HL-60 (cell line): ENCODE results near the gene TNIP1.

ENCODE experiments used
- DNase-seq, 2 experiments: peaks; one replicate each; pipeline ENCODE4 v3.0.0-alpha.2; 2010 to 2020; ENCODE audit warnings: low read depth in 1 of 2, low spot score in 1 of 2
- H3K27ac ChIP-seq: fragments of 250-450 bp; sonication (Bioruptor Pico); replicated peaks from 2 replicates; pipeline ENCODE4 v1.5.1; 2020; ENCODE audit warnings: mild to moderate bottlenecking, moderate library complexity
- H3K27me3 ChIP-seq: fragments of 250-450 bp; sonication (Bioruptor Pico); 2 replicates; pipeline ENCODE4 v1.5.1; 2021; ENCODE audit warnings: mild to moderate bottlenecking, moderate library complexity; ENCODE audit not compliant: insufficient read depth, poor library complexity, severe bottlenecking
- H3K4me3 ChIP-seq: replicated peaks from 2 replicates; pipeline ENCODE4 v1.5.1; 2011; ENCODE audit warnings: mild to moderate bottlenecking, control low read depth, low read length; ENCODE audit not compliant: insufficient read depth
- GABPA ChIP-seq: IDR thresholded peaks from 2 replicates; pipeline ENCODE4 v1.6.1; 2012; ENCODE audit warnings: low read depth
- POLR2AphosphoS5 ChIP-seq: IDR thresholded peaks from 2 replicates; pipeline ENCODE4 v1.6.1; 2012; ENCODE audit warnings: low read depth
- SPI1 ChIP-seq: IDR thresholded peaks from 2 replicates; pipeline ENCODE4 v1.6.1; 2012; ENCODE audit warnings: low read depth, mild to moderate bottlenecking, borderline replicate concordance
- TF ChIP-seq, protein P1 (sequence below): IDR thresholded peaks from 2 replicates; pipeline ENCODE4 v1.6.1; 2012; ENCODE audit warnings: low read depth; ENCODE audit not compliant: insufficient replicate concordance
- TF ChIP-seq, protein P2 (sequence below): IDR thresholded peaks from one replicate; pipeline ENCODE4 v1.5.1; 2011; ENCODE audit warnings: low read length, control low read depth, inconsistent platforms; ENCODE audit not compliant: insufficient read depth

Gene TNIP1

DNA sequence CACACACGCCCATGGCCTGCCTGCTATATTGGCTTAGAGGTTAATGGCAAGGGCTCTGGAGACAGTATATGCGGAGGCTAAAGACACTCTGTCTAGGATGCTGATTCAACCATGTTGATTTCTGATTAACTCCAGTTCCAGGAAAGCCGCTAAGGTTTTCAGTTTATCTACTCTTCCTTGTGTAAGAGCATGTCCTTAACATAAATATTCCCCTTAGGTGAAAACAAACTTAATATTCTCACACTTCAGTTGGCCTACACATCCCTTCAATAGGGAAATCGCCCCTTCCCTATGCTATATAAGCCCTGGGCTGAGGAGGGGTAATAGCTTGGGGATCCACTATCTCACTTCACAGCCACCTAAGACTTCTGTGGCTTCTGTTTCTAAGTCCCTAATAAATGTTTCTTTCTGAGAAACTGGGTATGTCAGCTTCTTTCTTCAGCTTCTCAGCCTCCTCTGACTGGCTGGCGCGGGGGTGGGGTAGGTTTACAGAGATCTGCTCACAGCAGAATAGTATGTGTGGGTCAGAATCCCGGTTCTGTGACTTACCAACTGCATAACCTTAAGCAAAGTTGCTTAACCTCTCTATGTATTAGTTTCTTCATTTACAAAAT lies 64.8 kb downstream of the TNIP1 start:
- H3K27ac ChIP-seq, result peak overlapping the region; percentile 69
- peak in 1 of 2 experiments; percentile 23 for DNase-seq
- no peaks in the 10 kb centered on the region for H3K27me3 ChIP-seq
- no peak overlapping the region for H3K4me3 ChIP-seq
- TF ChIP-seq POLR2AphosphoS5, result no peak
- no peak for TF ChIP-seq GABPA
- TF ChIP-seq, protein P1, sequence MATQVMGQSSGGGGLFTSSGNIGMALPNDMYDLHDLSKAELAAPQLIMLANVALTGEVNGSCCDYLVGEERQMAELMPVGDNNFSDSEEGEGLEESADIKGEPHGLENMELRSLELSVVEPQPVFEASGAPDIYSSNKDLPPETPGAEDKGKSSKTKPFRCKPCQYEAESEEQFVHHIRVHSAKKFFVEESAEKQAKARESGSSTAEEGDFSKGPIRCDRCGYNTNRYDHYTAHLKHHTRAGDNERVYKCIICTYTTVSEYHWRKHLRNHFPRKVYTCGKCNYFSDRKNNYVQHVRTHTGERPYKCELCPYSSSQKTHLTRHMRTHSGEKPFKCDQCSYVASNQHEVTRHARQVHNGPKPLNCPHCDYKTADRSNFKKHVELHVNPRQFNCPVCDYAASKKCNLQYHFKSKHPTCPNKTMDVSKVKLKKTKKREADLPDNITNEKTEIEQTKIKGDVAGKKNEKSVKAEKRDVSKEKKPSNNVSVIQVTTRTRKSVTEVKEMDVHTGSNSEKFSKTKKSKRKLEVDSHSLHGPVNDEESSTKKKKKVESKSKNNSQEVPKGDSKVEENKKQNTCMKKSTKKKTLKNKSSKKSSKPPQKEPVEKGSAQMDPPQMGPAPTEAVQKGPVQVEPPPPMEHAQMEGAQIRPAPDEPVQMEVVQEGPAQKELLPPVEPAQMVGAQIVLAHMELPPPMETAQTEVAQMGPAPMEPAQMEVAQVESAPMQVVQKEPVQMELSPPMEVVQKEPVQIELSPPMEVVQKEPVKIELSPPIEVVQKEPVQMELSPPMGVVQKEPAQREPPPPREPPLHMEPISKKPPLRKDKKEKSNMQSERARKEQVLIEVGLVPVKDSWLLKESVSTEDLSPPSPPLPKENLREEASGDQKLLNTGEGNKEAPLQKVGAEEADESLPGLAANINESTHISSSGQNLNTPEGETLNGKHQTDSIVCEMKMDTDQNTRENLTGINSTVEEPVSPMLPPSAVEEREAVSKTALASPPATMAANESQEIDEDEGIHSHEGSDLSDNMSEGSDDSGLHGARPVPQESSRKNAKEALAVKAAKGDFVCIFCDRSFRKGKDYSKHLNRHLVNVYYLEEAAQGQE, result no peak
- no peak for TF ChIP-seq SPI1
- TF ChIP-seq, protein P2, sequence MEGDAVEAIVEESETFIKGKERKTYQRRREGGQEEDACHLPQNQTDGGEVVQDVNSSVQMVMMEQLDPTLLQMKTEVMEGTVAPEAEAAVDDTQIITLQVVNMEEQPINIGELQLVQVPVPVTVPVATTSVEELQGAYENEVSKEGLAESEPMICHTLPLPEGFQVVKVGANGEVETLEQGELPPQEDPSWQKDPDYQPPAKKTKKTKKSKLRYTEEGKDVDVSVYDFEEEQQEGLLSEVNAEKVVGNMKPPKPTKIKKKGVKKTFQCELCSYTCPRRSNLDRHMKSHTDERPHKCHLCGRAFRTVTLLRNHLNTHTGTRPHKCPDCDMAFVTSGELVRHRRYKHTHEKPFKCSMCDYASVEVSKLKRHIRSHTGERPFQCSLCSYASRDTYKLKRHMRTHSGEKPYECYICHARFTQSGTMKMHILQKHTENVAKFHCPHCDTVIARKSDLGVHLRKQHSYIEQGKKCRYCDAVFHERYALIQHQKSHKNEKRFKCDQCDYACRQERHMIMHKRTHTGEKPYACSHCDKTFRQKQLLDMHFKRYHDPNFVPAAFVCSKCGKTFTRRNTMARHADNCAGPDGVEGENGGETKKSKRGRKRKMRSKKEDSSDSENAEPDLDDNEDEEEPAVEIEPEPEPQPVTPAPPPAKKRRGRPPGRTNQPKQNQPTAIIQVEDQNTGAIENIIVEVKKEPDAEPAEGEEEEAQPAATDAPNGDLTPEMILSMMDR, result no peak

DNA sequence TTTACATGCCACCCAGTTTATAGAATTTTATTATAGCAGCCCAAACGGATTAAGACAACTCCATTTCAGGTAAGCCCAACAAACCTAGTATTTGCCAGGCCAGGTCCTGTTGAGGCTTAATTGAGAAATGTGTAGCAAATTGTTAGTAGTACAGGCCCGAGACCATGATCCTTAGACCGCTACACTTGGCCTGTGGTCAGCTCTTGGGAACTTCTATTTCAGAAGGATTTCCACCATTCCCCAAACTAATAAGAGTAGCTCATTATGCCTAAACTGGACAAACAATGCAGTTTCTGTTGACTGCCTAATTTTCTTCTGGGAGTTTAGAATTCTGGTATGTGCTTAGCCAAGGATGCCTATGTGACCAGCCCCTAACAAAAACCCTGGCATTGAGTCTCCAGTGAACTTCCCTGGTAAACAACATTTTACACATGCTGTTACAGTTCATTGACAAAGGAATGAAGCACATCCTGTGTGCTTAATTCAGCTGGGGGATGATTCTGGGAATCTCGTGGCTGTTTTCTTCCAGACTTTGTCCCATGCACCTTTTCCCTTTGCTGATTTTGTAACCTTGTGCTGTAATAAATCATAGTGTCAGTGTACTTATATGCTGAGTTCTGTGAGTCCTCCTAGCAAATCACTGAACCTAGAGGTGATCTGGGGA lies 66.0 kb downstream of the TNIP1 start:
- Histone ChIP-seq H3K27ac (no peak overlapping the region), H3K4me3 (no peak overlapping the region), H3K27me3 (no peaks in the 10 kb centered on the region)
- TF ChIP-seq GABPA (no peak), SPI1 (no peak), POLR2AphosphoS5 (no peak)
- TF ChIP-seq, protein P1, result no peak
- TF ChIP-seq, protein P2, result no peak
- DNase-seq, result no peak

DNA sequence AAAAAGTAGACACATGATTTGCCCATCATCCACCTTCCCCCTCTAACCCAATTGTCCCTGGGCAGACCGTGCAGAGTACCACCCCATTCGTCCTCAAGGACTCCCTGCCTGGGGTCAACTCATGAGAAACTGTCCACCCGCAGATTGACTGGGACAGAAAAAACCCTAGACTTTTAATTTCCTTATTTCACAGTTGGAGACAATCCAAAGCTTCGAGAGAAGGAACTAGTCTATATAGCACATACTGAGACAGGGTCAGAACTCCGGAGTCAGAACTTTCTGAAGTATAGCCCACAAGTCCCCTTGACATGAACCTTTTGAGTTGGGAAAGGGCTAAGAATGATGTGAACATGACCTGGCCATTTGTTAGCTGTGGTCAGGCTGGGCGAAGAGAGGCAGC lies 68.0 kb downstream of the TNIP1 start:
- TF ChIP-seq GABPA (no peak), SPI1 (no peak), POLR2AphosphoS5 (no peak)
- TF ChIP-seq, protein P1, result no peak
- TF ChIP-seq, protein P2, result no peak
- no peak for DNase-seq
- H3K4me3 ChIP-seq, result no peak overlapping the region
- H3K27me3 ChIP-seq, result no peaks in the 10 kb centered on the region
- no peak overlapping the region for H3K27ac ChIP-seq
